ENCODE measurements around the gene PLXNA4.
A peak's percentile ranks its signal among the peaks of the same experiment; 100 is the strongest.

Gene PLXNA4

DNA sequence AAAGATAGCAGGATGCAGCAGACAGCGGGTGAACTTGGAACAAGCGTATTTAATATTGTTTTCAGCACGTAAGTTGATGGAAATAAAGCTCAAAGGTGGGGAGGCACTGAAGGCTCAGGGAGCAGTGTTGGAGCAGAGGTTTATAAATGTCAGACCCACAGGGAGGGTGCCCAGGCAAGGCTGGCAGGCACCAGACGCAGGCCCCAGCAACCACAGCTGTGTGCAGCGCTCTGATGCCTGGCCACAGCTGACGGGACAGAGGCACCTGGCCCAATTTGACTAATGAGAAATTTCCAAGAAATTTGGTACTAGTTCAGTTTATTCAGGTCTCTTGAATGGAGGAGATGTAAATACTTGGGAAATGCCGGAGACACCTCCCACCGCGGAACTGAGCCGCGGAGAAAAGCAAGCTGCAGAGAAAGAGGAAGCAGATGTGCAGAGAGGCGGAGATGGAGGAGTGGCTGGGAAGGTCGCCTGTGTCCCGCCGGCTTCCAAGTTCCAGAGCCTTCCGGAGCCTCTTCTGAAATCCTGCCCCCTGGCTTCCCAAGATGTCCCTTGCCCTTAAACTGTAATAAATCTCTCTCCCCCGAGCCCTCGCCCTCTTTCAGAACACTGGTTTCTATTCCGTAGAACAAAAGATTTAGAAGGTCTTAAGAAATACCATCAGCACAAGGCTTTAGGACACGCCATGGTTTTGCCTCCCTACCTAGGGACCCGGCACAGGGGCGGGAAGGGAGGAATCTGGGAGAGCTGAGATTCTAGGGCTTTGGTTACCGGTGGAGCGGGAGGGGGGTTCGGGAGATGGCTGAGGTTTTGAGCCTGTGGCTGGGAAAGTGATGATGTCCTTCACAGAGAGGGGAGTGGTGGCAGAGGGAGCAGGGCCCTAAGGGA lies 38.4 kb upstream of the PLXNA4 start:
- TF ChIP-seq, protein P1, sequence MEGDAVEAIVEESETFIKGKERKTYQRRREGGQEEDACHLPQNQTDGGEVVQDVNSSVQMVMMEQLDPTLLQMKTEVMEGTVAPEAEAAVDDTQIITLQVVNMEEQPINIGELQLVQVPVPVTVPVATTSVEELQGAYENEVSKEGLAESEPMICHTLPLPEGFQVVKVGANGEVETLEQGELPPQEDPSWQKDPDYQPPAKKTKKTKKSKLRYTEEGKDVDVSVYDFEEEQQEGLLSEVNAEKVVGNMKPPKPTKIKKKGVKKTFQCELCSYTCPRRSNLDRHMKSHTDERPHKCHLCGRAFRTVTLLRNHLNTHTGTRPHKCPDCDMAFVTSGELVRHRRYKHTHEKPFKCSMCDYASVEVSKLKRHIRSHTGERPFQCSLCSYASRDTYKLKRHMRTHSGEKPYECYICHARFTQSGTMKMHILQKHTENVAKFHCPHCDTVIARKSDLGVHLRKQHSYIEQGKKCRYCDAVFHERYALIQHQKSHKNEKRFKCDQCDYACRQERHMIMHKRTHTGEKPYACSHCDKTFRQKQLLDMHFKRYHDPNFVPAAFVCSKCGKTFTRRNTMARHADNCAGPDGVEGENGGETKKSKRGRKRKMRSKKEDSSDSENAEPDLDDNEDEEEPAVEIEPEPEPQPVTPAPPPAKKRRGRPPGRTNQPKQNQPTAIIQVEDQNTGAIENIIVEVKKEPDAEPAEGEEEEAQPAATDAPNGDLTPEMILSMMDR (conservative IDR thresholded peaks at IDR 0.05): peak; percentile 35
- no peak overlapping the region for H3K27ac ChIP-seq

DNA sequence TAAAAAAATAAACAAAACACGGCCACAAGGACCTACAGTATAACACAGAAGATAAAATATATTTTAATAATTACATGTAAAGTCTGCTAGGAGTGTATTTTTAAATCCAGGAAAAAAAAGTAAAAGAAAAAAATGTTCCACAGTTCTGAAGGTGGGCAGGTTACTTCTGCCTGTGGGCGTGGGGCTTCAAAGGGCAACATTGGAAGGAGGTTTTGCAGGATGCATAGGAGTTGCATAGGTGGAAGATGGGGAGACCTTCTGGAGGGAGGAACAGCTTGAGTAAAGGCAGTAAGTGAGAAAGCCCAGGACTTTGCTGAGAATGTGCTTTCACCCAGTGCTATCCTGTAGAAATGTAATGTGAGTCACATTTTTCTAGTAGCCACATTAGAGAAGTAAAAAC lies 37.5 kb upstream of the PLXNA4 start:
- TF ChIP-seq, protein P1 (conservative IDR thresholded peaks at IDR 0.05): no peak
- no peak overlapping the region for H3K27ac ChIP-seq

DNA sequence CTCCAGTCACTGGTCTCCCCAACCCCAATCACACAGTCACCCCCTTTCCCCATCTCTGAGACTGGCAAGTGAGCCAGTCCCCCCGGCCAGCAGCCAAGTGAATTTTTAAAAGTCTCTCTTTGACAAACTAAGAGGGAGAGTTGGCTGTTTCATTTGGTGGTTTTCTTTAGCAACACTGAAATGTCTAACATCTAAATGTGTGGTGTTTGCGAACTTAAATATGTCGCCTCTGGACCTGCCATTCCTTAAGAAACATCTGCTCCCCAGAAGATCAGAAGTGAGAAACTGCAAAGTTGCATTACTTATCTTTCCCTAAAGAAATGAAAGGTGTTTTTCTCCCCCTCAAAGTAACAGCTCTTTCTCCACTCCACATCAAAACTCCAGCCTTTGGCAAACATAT lies 34.7 kb upstream of the PLXNA4 start:
- TF ChIP-seq, protein P1 (conservative IDR thresholded peaks at IDR 0.05): no peak
- H3K27ac ChIP-seq: no peak overlapping the region

DNA sequence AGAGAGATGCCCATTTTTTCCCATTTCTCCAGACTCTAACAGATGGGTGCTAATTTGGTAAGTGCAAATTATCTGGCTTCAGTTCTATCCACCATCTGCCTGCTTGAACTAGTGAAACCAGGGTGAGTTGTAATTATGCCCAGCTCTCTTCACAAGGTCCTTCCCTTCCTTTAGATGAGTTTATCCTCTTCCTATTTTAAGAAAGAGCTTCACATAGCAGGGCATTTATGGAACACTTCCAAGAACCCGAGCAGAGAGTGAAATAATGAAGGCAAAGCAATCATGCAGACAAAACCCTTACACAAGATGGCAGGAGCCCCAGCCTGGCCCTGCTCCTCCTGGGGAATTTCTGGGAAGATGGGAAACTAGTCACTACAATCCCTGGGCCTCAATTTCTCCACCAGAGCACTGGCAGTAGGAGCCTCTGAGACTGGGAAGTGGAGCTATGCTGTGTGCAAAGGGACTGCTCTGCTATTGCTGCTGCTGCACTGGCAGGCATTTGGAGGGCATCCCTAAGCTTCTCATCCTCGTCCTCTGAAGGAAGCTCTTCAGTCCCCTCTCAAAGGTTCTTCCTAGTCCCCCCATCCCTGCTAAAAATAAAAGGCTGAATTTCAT lies 33.7 kb upstream of the PLXNA4 start:
- H3K27ac ChIP-seq: no peak overlapping the region
- TF ChIP-seq, protein P1 (conservative IDR thresholded peaks at IDR 0.05): no peak

DNA sequence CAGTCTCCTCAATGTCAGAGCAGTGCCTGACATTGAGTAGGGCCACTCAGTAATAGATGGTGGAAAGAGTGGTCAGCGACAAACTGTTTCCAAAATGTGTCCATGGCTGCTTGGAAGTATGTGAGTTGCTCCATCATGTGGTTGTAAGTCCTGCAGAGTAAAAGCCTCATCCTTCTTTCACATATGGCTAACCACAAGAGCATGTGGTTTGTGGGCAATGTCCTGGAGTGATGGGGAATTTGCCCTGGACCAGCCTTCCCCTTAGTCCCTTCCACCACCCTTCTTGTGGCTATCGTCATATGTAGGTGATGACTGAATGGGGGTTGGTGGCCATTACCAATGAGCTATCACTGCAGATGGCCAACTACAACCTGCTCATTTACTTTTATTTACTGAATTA lies 33.0 kb upstream of the PLXNA4 start:
- TF ChIP-seq, protein P1 (conservative IDR thresholded peaks at IDR 0.05): no peak
- H3K27ac ChIP-seq: no peak overlapping the region

DNA sequence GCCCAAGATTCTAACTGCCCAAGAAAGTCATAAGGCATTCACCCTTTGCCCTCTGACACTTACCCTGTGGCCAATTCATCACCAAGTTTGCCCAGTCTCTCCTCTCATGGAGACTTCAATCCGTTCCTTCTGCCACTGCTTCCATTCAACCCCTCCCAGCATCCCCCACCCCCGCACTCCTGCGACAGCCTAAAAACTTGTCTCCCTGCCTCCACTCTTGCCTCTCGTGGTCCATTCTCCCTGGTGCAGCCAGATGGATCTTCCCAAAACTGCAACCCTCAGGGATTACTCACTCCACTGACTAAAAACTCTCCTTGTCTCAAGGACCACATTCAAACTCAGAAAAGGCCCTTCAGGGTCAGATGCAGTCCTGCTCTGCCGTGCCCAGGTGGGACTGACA lies 32.3 kb upstream of the PLXNA4 start:
- H3K27ac ChIP-seq: no peak overlapping the region
- TF ChIP-seq, protein P1 (conservative IDR thresholded peaks at IDR 0.05): no peak

DNA sequence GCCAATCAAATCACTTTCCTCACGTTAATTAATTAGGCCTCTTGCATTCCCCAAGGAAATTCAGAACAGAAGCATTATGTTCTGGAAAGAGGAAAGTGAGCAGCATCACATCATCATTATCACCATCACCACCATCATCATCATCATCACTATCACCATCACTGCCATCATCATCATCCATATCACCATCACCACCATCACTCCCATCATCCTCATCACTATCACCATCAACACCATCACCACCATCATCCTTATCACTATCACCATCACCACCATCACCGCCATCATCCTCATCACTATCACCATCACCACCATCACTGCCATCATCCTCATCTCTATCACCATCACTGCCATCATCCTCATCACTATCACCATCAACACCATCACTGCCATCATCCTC lies 31.4 kb upstream of the PLXNA4 start:
- H3K27ac ChIP-seq: no peak overlapping the region
- TF ChIP-seq, protein P1 (conservative IDR thresholded peaks at IDR 0.05): no peak
